Left lobe of liver (tissue), 2 donors: ENCODE data around the gene ZNF827. TPM values are rescaled to one million over a fixed set of nuclear protein-coding genes. Genes with fewer than 3 reads are reported as not detected.
A peak's percentile ranks its signal among the peaks of the same experiment; 100 is the strongest.

Experiments used
- ATAC-seq: fragments of 200-7000 bp; cut with Tn5 transposase; one replicate; pipeline ENCODE4 v1.9.1; 2020; ENCODE audit warnings: mild to moderate bottlenecking, moderate library complexity
- DNase-seq: peaks from one replicate; pipeline ENCODE4 v3.0.0-alpha.2; 2020; ENCODE audit warnings: low spot score
- total RNA-seq: library from RNA; stranded (reverse); gene quantifications from one replicate; pipeline ENCODE4 v1.2.1, GENCODE V29; 2021
- donor health status: DM: no; HTN: no; CAD: no; lungs with moderate emphysema.
- donor health status: DM: no; HTN: yes; CAD: no.

Gene ZNF827
- 0.81 TPM for total RNA-seq

DNA sequence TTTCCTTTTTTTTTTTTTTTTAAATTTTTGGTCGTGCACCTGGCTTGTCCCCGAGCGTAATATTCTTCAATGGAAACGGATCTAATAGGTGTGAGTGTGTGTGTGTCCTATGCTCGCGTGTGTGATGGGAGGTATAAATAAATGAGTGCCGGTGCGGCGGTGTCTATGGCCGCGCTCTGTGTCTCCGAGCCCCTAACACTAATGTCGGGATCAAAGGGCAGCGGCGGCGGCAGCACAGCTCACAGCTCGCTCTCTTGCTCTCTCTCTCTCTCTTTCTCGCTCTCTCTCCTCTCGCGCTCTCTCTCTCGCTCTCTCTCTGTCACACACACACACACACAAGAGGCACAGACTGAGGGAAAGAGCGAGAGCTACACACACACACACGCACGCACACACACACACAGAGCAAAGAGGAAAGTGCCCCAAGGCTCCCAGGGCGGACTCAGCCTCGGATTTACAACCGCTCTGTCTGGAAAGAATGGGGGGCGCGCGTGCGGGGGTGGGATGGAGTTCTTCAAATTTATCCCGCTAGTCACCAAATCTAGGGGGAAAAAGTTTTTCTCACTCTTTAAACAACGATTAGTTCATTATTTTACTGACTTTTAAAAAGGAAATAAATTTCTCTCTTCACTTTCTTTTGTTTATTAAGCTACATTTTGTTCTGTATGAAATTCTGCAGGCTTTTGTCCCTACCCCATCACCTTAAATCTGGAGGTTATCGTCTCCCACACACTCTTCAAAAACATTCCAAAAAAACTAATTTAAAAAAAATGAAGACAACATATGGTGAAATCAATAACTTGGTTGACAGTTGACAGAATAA lies at the start of gene ZNF827:
Gene ZNF827 (minus strand): TSS at position 206 of the 823 bp plus-strand sequence. CDS start 416 bp downstream, outside the sequence.
- ATAC-seq (peak; percentile 56), DNase-seq (peak; percentile 46)

- DNase-seq (no peak), ATAC-seq (no peak)
Observed at GRCh38 chr4:145984563-145984962, 45.9 kb upstream of the ZNF827 start.

DNA sequence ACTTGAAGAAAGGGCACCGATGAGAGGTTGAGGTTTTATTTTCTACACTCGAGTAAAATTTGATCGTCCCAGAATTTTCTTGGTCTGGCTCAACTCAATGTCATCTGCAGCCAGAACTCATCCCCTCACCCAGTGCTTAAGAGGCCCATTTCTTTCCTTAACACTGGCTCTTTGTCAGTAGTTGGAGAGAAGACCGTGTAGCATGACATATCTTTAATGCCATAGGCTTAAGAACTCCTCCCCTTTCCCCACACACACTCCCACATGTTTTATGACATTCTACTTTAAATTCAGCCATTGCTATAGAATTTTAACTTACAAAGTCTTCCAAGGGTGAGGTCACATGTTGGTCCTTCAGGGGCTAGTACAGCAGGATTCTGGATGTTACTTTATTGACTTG lies 44.2 kb upstream of the ZNF827 start:
- DNase-seq (no peak), ATAC-seq (no peak)

- no peak for ATAC-seq
- DNase-seq = no peak
Observed at GRCh38 chr4:145979160-145979559, 40.5 kb upstream of the ZNF827 start.

DNA sequence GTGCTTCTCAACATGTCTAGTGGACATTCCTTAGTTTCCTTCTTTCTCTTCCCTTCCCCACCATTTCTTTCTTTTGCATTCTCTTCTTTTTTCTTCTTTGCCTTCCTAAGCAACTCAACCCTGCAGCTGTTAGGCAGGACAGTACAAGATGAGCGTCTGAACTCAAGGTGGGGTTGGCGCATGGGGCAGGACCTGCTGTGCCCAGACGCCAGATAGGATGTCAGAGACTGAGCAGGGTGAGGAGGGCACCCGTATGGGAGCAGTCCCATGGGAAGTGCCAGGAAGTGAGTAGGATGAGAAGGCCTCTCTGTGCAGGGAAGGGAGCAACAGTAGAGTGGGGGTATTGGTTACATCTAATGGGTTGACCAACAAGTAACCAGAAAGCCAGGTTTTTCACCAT lies 38.1 kb upstream of the ZNF827 start:
- ATAC-seq (no peak), DNase-seq (no peak)

- DNase-seq (no peak), ATAC-seq (no peak)
Observed at GRCh38 chr4:145960012-145960411, 21.4 kb upstream of the ZNF827 start.

DNA sequence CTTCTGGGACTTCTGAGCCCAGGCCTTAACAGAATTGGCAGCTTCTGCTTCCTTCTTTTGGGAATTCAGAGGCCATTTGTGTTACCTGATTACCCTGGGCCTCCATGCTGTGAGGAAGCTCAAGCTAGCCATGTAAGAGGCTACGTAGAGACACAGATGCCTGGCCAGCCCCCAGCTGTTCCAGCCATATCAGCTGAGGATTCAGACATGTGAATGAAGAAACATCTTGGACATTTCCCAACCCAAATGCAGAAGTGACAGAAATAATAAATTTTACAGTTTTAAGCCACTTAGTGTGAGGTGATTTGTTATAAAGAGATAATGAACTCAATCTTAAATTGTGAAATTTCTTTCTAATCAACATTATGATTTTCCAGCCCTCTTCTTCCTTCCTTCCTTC lies 18.7 kb upstream of the ZNF827 start:
- ATAC-seq = no peak
- DNase-seq = no peak

GRCh38 chr4:145956288-145956890 lies 17.8 kb upstream of the ZNF827 start:
- no peak for DNase-seq
- ATAC-seq = peak; percentile 71

DNA sequence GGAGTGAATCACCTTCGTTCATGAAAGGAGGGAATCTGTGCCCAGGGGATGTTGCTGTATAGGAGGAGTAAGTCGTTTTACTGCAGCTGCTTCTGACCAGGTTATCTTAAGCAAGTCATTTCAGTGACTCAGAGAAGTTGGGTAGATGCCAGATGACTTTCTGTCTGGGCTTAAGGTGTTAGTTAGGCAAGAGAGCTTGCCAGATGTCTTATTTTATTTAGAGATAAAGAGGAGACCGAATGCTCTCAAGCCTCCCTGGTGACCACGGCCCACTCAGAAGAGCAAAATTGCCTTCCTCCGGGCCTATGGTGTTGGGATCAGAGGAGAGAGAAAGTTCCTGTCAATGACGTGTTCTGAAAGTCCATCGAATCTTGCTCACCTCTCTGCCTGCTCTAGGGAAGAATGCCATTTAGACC lies 16.3 kb upstream of the ZNF827 start:
- no peak for ATAC-seq
- no peak for DNase-seq

DNA sequence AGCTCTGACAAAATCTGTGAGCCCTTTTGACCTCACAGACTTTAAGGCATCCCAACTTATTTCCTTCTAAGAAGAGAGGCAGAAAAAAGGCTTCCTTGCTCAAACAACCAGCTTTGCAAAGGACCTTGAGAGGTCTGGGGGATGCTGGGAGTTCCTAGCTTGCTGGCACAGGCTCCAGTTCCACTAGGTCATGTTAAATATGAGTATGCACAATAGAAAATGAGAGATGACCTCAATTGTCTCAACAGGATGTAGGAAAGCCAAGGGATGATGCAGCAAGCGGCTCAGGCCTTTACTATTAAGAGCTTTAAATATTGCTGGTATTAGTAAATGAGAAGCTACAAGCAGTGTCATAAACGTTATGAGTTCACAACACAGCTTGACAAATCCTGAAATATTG lies 13.3 kb upstream of the ZNF827 start:
- no peak for ATAC-seq
- DNase-seq = no peak

- ATAC-seq (no peak), DNase-seq (no peak)
Observed at GRCh38 chr4:145945431-145946155, 7.0 kb upstream of the ZNF827 start.

GRCh38 chr4:145944886-145945285 lies 6.3 kb upstream of the ZNF827 start:
- no peak for ATAC-seq
- DNase-seq = no peak

DNA sequence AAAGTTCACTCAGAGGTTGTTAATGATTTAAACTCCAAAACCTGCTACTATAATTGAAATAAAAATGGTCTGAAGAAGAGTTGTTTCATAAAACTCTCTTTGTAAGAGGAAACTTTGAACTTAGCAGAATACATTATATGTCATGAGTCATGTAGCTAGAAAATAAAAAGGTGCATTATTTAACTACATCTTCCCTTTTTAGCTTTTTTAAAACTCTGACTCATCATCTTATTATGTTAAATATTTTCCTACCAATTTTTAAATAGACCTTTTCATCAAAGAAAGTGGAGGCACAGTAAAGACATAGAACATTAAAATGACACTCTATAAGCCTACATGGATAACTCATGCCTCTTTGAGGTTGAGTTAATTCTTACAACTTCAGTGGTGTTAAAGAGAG lies 1.2 kb upstream of the ZNF827 start:
- no peak for ATAC-seq

GRCh38 chr4:145939441-145939750 lies 773 bp upstream of the ZNF827 start:
- no peak for DNase-seq
- no peak for ATAC-seq

More for the DNA sequence above, 1.2 kb upstream of the ZNF827 start:
- no peak for DNase-seq

DNA sequence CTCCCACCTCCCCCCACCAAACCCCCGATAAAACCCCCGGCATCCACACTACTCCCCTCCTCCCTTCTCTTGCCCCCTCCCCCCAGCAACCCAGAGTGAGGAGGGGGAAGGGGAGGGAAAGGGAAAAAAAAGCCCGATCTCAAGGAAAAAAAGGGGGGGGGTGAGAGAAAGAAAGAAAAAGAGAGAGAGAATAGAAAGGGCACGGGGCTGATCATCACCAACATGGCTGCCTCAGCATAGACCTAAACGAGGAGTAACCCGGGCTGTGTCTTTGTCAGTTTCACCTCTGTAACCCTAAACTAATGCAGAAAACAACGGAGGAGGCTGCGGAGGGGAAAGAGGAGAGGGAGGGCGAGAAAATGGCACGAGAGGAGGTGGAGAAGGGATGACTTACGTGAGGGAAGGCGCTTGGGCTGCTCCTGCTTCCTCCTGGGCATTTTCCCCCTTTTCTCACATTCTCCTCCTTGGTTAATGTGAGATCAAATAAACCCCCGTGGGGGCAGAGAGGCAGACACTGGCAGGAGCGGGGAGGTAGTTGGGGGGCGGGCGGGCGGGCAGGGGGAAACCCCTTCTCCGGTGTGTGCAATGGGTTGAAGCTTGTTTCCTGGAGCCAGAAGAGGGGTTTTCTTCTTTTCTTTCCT lies 532 bp downstream of the ZNF827 start:
- ATAC-seq = peak; percentile 34

GRCh38 chr4:145936997-145937901 lies 1.4 kb downstream of the ZNF827 start:
- ATAC-seq (peak; percentile 62), DNase-seq (peak; percentile 44)

More for the DNA sequence above, 532 bp downstream of the ZNF827 start:
- DNase-seq = no peak

DNA sequence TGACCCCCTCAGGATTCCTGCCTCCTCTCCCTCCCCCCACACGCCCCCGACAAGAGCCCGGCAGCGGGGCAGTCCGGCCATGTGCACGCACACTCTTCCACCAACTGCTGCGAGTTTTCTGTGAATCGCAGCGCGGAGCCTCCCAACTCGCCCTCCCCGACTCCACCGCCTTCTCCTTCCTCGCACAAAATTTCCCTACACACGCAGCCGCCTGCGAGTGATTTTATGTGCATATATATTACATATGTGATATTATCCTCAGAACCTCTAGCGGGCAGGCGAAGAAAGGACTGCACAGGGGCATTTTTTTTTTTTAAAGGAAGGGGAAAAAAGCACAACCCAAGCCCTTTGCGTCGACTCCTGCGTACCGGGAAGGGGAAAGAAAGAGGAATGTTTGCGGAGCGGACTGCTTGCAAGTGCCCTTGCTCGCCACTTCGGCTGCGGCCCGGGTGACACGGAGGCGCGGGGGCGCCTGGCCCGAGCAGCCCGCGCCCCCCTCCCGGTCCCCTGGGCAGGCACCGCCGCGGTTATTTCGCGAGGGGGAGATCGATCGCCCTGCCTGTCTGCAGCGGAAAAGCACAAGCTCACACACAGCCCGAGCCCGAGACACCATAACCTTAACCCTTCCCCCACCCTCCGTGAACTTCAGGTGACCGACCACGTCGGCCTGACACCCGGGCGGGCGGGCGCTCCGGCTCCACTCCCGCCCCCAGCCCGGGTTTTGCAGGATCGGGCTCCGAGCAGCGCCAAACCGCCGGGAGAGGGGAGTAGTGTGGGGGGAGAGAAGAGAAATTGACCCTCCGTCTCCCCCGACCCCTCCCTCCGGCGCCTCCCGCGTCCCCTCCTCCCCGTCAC lies 2.3 kb downstream of the ZNF827 start:
- peak; percentile 60 for ATAC-seq
- peak; percentile 51 for DNase-seq

DNA sequence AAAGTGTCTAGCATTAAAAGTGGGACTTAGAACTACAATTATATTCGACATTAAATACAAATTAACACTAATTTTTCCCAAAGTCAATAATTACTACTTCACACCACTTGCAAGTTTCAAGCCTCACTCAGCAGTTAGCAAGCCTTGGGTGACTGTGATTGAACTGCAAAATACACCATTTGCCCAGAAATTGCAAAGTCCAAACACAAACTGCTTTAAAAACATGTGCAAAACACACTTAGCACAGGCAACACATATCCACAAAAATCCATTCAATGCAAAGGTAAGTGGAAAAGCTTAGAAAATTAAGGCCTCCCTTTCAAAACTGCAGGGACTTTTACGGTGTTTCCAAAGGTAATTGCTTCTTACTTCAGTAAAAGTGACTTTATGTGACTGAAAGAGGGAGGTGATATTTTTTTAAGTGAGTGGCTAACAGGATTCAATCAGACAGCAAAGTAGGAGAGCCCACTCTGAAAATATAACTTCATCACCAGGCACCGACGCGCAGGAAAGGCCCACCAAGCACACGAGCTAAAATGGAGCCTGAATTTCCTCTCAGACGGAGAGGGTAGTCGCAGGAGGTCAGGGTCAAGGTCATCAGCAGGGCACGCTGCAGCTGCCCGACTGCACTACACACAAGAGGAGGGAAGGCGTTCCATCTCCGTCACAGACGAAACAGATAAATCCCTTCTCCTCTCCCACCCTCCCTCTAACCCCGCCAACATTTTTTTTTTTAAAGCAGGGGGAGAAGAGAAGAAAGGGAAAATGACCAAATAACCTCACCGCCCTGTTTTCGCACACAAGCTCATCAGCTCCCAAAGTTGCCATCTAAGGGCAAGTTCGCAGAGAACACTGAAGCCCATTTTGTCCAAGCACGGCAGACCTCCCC lies 3.1 kb downstream of the ZNF827 start:
- ATAC-seq = no peak
- DNase-seq = no peak
